GM12801 (cell line): ENCODE data around the gene MED13L.

Source experiments
- CTCF ChIP-seq: IDR thresholded peaks from one replicate; pipeline ENCODE4 v1.5.1; 2011; ENCODE audit warnings: control low read depth; ENCODE audit not compliant: insufficient read length; ENCODE audit errors: extremely low read depth

The MED13L gene

GRCh38 chr12:116039081-116039480 lies 238.4 kb downstream of the MED13L start:
- no peak for TF ChIP-seq CTCF

GRCh38 chr12:116037941-116038837 lies 239.3 kb downstream of the MED13L start:
- no peak for TF ChIP-seq CTCF

GRCh38 chr12:116033765-116034164 lies 243.7 kb downstream of the MED13L start:
- no peak for TF ChIP-seq CTCF

GRCh38 chr12:116028619-116029018 lies 248.9 kb downstream of the MED13L start:
- TF ChIP-seq CTCF: no peak

- no peak for TF ChIP-seq CTCF
These were observed 250.0 kb downstream of the MED13L start for GRCh38 chr12:116027551-116027821.

GRCh38 chr12:116026768-116027550 lies 250.5 kb downstream of the MED13L start:
- no peak for TF ChIP-seq CTCF

GRCh38 chr12:116026346-116026745 lies 251.1 kb downstream of the MED13L start:
- no peak for TF ChIP-seq CTCF
